ENCODE data around the gene TMEM19.
"Not testable (repeated sequence)": the region's sequence is repeated elsewhere in the genome, so short reads cannot be mapped to it uniquely, and the experiment has no call there.

TMEM19 gene

DNA sequence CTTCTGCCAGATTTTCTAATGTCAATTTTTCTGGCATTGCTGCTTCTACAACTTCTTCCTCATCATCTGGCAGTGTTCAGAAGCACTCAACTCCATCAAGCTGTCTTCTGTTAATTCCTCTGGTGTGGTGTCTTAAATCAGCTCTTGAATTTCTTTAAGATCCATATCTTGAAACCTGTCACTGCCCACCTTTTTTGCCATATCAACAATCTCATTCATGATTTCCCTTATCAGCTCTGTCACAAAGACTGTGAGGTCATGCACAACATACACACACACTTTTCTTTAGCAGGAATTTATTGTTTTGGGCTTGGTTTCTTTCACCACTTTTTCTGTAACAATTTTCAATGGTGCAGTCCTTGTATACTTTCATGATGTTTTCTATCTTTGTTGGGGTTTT is 14.6 kb upstream of the TMEM19 start:
- no peak for DNase-seq

DNA sequence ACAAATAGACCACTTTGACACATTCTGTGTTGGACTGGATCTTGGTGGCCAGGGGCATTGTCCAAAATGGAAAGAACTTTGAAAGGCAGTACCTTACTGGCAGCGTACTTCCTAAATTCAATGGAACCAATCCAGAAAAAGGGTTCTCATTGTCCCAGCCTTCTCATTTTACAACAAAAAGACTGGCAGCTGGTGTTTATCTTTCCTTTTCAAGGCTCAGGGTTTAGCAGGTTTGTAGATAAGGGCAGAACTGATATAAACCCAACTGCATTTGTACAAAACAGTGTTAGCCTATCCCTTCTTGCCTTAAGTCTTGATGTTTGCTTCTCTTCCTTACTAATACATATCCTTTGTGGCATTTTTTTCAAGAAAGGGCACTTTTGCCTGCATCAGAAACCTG is 14.1 kb upstream of the TMEM19 start:
- no peak for DNase-seq

DNA sequence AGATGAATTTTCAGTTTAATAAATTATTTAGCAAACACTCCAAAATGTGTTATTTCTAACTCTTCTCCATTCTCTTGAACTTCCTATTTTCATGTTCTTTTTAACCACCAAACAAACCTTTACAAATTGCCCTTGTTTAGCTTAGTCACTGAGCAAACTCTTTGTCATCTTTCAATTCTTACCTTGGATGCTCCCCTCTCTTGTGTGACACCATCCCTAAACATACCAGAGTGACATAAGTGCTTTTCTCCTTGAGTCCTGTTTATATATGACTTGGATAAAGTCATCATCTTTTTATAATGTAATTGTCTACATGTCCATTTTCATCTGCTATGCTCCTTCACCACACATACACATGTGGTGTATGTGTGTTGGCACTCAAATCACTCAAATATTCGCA is 3.4 kb upstream of the TMEM19 start:
- DNase-seq: no peak

DNA sequence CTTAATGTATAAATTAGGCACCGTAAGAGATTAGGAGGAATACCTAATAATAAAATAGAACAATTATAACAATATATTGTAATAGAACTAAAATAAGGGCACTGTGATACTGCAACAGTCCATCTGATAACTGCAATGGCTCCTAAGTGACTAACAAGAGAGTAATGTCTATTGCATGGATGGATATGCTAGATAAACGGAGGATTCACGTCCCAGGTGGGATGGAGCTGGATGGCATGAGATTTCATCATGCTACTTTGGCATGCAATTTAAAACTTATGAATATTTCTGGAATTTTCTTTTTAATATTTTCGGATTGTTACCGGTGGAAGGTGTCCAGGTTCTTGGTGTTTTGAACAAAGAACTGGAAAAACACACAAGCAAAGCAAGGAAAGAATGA is 2.2 kb upstream of the TMEM19 start:
- no peak for DNase-seq

DNA sequence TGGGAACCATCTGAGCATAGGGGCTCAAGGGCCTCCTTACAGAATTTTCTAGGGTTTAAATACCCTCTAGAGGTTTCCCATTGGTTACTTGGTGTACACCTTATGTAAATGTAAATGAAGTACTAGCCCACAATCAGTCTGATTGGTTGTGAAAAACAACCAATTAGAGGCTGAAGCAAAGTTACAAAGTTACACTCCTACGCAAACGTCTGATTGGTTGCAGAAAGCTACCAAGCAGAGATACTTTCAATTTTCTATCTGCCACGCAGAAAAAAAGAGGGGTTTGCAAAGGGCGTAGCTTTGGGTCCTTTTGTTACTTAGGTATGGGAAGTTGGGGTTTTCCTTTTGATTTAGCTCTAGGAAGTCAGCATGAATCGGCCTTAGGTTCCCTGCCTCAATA is 1.8 kb upstream of the TMEM19 start:
- no peak for DNase-seq

DNA sequence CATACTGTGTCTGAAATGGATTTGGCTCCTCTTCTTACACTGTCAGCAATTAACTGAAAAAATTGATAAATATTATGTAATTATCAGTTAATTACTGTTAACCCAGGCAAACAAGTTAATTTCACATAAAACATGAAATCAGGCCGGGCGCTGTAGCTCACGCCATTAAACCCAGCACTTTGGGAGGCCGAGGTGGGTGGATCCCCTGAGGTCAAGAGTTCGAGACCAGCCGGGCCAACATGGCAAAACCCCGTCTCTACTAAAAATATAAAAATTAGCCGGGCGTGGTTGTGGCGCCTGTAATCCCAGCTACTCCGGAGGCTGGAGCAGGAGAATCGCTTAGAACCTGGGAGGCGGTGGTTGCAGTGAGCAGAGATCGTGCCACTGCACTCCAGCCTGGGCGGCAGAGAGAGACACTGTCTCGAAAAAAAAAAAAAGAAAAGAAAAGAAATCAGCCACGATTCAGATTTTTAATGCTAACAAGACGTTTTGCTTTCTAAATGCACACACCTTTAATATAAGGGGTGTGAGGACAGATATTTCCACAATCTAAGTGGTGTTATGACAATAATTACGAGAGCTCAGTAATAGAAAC is 473 bp upstream of the TMEM19 start:
- DNase-seq: no peak

DNA sequence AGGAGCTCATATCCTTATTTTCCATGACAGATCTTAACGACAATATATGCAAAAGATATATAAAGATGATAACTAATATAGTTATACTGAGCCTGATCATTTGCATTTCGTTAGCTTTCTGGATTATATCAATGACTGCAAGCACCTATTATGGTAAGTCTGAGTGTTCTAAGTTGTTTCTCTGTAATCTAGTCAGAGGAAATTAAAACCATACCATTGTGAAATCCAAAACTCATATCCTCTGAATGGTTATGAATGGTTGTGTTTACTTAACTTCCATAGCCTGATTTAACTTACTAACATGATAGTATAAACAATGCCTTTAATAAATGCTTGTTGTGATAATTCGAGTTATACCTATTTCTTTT is 760 bp downstream of the TMEM19 start:
- DNase-seq: no peak

DNA sequence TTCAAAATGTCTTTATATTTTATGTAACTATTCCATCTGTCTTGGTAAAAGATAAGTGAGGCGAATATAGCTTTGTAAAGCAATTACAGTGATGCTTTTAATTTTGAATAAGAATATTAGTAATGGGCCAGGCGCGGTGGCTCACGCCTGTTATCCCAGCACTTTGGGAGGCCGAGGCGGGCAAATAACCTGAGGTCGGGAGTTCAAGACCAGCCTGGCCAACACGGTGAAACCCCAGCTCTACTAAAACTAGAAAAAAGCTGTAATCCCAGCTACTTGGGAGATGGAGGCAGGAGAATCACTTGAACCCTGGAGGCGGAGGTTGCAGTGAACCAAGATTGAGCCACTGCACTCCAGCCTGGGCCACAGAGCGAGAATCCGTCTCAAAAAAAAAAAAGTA is 1.3 kb downstream of the TMEM19 start:
- DNase-seq: not testable (repeated sequence)

DNA sequence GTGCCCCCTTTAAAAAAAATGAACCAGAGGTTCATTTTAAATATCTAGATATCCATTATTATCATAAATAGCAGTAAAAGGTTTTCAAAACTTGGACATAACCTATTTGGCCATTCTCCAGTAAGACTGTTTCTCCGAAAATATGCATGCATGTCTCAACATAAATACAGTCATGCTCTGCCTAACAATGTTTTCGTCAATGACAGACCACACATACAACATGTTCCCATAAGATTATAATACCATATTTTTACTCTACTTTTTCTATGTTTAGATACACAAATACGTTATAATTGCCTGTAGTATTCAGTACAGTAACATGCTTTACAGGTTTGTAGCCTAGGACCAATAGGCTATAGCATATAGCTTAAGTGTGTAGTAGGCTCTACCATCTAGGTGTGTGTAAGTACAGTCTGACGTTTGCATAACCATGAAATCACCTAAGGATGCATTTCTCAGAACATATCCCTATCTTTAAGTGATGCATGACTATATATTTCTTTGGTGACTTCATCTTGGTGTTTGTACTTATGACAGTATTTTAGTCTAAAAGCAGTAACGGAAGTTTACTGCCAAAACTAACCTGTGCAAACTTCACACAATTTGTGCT is 3.2 kb downstream of the TMEM19 start:
- no peak for DNase-seq

DNA sequence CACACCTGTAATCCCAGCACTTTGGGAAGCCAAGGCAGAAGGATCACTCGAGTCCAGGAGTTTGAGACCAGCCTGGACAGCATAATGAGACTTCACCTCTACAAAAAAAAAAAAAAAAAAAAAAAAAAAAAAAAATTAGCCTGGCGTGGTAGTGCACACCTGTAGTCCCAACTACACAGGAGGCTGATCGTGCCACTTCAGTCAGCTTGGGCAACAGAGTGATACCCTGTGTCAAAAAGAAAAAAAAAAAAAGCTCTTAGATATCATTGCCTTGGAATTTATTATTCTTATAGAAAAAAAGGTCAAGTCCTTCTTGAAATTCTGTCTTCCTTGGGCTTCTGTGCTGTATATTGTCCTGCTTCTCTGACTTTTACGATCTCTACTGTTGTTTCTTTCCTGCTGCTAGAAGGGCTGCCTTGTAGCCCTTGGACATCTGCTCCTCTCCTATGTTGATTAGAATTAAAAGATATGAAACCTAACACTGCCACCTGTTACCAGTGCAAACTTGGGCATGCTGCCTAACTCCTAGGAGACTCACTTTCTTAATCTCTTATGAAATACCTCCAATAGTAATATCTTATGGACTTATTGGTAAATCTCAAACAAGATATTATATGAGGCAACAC is 5.7 kb downstream of the TMEM19 start:
- no peak for DNase-seq

DNA sequence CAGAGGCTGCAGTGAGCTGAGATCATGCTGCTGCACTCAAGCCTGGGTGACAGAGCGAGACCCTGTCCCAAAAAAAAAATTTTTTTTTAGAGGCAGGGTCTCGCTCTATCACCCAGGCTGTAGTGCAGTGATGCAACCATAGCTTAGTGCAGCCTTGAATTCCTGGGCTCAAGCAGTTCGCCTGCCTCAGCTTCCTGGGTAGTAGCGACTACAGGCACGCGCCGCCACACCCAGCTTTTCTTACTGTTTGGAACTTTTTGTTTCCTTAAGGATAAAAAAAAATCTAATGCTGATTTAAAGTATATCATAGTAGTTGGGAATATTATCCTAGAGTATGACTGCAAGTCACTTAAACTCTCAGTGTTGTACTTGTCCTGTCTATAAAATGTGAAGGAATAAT is 7.2 kb downstream of the TMEM19 start:
- no peak for DNase-seq

DNA sequence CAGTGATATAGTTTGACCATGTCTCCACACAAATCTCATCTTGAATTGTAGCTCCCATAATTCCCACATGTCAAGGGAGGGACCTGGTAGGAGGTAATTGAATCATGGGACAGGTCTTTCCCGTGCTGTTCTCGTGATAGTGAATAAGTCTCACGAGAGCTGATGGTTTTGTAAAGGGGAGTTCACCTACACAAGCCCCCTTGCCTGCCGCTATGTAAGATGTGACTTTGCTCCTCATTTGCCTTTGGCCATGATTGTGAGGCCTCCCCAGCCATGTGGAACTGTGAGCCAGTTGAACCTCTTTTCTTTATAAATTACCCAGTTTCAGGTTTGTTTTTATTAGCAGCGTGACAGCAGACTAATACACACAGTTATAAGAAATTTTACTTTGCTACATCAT is 7.8 kb downstream of the TMEM19 start:
- not testable (repeated sequence) for DNase-seq

DNA sequence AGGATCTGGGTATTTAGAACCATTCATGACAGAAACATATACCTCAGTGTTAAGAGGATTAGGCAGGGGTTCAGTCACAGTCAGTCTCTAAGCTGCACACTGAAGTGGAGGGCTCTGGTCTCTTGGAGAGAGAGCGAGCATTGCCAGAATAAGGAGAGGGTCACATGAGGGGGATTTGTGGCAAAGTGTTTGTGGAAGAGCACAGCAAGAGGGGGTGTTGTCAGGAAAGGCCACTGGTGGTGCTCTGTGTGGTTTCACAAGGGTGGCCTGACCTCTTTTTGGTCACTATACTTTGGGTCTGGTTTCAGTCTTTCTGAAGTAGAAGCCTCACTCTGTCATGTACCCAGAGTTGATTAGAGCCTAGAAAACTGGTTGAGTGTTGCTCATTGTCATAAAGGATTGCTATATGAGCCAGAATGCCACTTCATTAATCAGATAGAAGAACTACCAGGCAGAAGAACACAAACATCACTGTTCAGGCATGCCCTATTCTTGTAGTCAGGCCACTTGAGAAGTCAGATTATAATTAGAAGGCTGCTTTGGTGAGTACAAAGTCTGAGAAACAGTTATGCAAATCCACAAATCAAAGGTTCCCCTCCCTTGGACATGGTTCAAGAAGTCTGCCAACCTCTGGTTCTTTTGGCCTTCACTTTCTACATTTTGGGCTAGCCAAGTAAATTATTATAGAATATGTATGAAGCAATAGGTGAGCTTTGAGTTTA is 8.4 kb downstream of the TMEM19 start:
- no peak for DNase-seq

DNA sequence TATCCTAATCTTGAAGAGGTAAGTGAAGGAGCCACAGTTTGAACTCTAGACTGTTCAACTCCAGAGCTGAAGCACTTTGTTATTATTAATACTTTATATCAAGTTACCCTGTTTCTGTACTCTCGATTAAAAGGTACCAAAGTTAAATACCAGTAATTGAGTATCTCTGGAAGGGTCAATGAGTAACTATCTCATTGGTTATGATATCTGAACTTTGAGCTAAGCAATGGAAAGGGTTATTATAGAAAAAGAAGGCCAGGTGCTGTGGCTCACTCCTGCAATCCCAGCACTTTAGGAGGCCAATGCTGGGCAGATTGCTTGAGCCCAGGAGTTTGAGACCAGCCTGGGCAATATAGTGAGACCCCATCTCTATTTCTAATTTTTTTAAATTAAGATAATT is 9.9 kb downstream of the TMEM19 start:
- no peak for DNase-seq

DNA sequence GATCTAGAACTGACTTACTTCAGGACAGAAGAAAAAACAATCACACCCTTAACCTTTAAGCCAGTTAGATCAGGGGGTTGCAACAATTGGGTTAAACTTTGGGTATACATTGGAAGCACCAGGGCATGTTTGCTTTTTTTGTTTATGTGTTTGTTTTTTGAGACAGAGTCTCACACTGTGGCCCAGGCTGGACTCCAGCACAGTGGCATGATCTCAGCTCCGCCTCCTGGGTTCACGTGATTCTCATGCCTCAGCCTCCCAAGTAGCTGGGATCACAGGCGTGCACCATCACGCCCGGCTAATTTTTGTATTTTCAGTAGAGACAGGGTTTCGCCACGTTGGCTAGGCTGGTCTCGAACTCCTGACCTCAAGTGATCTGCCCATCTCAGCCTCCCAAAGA is 16.3 kb downstream of the TMEM19 start:
- not testable (repeated sequence) for DNase-seq

DNA sequence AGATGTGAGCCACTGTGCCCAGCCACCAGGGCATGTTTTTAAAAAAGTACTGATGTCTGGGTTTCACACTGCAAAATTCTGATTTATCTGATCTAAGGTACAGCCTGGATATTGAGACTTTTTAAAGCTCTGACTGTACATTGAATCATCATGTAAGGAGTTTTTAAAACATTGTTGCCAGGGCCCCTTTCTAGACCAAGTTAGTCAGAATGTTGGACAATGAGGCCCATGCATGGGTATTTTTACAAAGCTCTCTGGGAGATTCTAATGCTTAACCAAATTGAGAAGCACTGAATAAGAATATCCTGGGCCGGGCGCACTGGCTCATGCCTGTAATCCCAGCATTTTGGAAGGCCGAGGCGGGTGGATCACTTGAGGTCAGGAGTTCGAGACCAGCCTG is 16.7 kb downstream of the TMEM19 start:
- DNase-seq: no peak

DNA sequence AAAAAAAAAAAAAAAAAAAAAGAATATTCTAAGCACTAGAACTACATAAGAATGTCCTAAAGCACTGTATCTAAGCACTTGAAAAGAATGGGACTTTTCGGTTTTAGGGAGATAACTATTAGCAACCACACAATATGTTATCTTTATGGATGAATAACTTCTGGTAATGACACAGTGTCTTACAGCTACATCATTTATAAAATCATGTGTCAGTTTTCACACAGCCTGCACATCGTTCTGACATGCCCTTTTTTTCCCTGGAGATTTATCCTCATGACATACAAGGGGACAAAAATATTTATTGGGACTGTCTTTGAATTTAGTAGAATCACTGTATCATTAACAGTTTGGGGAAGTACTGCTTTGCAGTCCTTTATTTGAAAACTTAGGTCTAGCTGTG is 17.3 kb downstream of the TMEM19 start:
- no peak for DNase-seq

DNA sequence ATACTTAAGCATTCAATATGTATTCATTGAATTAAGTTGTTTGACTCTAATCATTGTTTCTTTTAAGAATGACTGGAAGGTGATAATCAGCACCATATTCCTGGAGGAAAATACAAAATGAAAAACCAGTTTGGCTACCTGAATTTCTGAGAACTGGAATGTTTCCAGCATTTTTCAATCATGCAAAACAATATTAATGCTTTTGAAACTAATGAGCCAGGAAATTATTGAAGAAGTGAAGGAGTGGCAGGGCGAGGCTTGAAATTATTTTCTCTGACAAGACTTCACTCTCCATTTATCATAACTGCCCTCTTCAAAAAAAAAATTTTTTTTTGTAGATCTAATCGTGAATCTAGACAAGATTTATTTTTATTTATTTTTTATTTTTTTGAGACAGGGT is 19.0 kb downstream of the TMEM19 start:
- no peak for DNase-seq

DNA sequence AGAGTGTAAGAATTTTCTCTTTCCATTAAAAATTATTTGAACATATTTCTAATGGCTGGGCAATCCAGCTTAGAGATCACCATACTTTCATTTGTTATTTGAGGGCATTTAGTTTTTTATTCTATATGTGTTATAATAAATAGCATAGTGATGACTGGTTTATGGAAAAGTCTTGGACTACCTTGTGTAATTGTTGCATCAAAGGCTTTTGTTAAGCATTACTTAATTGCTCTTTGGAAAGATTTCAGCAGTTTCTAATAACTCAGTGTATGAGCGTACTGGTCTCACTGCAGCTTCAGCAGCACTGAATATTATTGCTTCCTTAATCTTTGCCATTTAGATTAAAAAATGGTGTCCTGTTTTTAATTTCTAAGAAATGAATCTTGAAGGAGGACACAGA is 22.8 kb downstream of the TMEM19 start:
- DNase-seq: no peak

DNA sequence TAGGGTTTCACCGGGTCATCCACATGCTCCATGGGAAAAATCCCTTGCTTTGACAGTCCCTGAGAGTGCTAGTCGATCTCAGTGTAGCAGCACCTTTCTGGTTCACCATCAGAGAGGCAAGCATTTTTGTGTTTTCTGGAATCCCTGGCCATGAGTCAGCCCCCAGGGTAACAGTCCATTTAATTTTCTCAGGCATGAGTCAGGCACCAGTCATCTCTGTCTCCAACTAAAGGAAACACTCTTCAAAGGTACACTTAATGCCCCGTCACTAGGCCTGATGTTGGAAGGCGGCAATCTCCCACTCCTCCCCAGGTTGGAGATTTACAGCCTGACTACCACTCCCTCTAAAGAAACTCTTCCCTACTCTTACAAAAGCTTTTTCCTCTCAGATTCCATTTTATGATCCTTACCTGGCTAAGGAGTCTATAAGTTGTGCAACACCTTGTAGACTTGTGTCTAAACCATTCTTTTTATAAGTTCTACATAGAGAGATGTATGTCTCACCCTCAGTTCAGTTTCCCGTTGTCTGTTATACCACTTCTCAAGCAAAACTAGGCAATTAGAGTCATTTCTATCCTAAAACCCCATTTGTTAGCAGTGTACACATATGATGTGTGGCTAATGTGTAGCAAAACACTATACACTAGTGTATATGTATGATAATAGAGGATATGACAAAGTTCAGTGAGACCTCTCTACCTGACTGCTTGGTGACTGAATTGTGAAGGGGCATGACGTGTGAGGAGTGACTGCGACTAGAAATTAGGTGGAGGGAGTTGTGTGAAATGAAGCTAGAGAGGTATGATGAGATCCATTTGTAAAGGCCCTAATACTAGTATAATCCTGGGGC is 24.6 kb downstream of the TMEM19 start:
- no peak for DNase-seq

DNA sequence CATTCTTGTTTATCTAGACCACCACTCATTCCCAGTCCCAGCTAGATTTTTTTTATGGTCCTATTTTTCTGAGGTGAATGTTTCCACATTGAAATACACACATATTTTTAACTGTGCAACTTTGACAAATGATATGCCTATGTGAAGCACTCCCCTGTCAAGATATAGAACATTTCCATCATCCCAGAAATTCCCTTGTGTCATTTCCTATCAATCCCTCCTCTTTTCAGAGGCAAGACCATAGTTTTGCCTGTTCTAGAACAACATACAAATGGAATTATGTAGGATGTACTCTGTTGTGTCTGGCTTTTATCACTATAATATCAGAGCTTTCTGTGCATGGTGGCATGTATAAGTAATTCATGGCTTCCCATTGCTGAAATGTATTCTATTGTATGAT is 32.7 kb downstream of the TMEM19 start:
- no peak for DNase-seq

DNA sequence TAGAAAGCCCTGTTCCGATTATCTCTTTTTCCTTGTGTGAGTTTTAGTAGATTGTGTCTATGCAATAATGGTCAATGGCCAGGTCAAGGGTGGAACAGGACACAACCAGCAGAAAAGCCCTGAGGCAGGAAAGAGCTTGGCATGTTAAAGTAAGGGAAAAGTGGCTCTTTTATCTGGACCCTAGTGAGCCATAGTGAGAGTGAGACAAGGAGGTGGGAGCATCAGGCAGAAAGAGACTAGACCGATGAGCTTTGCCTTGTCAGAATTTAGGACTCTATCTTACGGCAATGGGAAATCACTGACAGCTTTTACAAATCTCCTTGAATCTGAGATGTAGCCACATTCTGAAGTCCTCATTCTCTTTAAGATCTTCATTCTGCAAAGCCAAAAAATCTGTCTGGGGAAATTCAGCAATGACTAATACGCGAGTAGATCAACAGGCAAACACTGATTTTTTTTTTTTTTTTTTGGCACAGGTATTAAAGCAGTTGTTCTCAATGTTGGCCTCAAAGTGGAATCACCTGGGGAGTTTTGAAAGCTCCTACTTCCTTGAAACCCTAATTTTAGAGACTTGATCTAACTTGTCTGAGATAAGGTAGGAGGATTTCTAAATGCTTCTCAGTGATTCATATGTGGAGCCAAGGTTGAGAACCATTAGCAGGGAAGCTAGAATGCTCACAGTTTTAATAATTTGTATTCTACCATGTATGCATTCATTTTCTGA is 33.9 kb downstream of the TMEM19 start:
- no peak for DNase-seq

All from activated CD4-positive, alpha-beta T cell treated with anti-CD3 and anti-CD28 coated beads, Interleukin-2, amount 50 U/mL, for 1 hour (primary cell).